Posterior vena cava (tissue), 2 donors: ENCODE results near the gene POLR1A. TPM values are rescaled to one million over a fixed set of nuclear protein-coding genes. Genes with fewer than 3 reads are reported as not detected.

Experiments used
- DNase-seq: peaks from one replicate; pipeline ENCODE4 v3.0.0-alpha.2; 2020; ENCODE audit warnings: low spot score
- intact Hi-C, 2 donors: fragments of 100-400 bp; cut with DNase I; formaldehyde crosslinking; loops; one replicate each; pipeline versions ENCODE4 v1.14.1 to v1.14.2; 2022 to 2023
- total RNA-seq, 2 donors: library from RNA; stranded (reverse); fragmentation: NEBNext Ultra II Directional; extraction: Animal tissue kit (Norgen Biotek cat#: 25700); gene quantifications; one replicate each; pipeline ENCODE4 v1.2.1, GENCODE V29; 2021
- donor health status: DM: yes; HTN: yes; CAD: no.
- donor health status: DM: yes; HTN: yes; CAD: no.

The POLR1A gene
- total RNA-seq, 2 donors from 2014 or later: 29.8 to 32.3 TPM

DNA sequence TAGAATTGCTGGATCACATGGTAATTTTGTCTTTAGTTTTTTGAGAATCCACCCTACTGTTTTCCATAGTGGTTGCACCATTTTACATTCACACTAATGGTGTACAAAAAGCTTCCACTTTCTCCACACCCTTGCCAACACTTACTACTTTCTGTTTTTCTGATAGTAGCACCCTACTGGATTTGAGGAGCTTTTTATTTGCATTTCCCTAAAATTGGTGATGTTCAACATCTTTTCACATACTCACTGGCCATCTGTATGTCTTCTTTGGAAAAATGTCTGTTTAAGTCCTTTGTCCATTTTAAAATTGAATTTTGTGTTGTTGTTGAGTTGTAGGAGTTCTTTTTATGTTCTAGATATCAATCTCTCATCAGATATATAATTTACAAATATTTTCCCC, 3.5 kb downstream of the POLR1A start:
- intact Hi-C loops: no loop called here
- no peak for DNase-seq

DNA sequence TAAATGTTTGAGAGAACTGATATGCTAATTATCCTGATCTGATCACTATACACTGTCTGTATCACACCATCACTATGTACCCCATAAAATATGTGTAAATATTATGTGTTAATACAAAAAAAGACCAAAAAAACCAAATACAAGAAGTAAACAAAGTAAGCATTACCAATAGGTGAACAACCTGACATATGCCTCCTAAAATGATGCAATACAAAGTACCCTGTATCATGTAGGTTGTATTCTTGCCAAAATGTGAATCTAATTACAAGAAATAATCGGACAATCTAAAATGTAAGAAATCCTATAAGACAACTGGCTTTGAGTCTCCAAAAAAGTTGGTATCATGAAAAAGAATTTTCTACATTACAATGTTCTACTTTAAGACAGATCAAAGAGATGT, 7.8 kb downstream of the POLR1A start:
- intact Hi-C loops: loop anchor here in 1 of 2 donors (10.0 kb wide), 1 partner anchor 373 kb away; no protein-coding TSS in a partner anchor
- DNase-seq: no peak

DNA sequence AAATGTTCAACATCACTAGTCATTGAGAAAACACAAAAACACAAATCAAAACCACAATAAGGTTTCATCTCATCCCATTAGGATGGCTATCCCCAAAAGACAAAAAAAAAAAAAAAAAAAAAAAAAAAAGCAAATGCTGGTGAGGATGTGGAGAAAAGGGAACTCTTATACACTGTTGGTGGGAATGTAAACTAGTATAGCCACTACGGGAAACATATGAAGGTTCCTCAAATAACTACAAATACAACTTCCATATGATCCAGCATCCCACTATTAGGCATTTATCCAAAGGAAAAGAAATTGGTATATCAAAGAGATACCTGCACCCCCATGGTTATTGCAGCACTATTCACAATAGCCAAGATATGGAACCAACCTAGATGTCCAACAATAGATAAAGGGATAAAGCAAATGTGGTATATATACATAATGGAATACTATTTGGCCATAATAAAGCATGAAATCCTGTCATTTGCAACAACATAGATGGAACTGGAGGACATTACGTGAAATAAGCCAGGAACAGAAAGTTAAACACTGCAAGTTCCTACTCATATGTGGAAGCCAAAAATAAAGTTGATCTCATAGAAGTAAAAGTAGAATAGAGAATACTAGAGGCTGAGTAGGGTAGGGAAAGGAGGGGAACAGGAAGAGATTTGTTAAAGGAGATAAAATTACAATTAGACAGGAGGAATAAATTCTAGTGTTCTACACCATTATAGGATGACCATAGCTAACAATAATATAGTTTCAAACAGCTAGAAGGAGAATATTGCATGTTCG, 8.4 kb downstream of the POLR1A start:
- intact Hi-C loops: loop anchor here in 1 of 2 donors (10.0 kb wide), 1 partner anchor 373 kb away; no protein-coding TSS in a partner anchor
- no peak for DNase-seq

DNA sequence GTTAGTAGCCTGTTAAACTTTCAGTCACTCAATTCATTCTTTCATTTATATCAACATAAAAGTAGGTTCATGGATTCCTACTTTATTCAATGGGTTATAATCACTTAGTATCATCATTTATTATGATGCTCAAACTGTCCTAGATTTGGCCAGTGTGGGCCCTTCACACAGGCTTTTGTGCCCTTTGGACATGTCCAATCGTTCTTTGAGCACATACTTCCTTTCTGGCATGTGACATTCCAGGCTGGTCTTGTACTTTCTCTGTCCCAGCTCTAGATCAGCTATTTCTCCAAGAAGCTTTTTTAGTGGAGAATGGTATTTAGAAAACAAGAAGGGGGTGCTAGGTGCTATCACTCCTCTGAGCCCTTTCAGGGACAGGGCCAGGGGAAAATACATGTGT, 11.5 kb downstream of the POLR1A start:
- no peak for DNase-seq
- intact Hi-C loops: loop anchor here in 1 of 2 donors (10.0 kb wide), 1 partner anchor 369 kb away; no protein-coding TSS in a partner anchor

DNA sequence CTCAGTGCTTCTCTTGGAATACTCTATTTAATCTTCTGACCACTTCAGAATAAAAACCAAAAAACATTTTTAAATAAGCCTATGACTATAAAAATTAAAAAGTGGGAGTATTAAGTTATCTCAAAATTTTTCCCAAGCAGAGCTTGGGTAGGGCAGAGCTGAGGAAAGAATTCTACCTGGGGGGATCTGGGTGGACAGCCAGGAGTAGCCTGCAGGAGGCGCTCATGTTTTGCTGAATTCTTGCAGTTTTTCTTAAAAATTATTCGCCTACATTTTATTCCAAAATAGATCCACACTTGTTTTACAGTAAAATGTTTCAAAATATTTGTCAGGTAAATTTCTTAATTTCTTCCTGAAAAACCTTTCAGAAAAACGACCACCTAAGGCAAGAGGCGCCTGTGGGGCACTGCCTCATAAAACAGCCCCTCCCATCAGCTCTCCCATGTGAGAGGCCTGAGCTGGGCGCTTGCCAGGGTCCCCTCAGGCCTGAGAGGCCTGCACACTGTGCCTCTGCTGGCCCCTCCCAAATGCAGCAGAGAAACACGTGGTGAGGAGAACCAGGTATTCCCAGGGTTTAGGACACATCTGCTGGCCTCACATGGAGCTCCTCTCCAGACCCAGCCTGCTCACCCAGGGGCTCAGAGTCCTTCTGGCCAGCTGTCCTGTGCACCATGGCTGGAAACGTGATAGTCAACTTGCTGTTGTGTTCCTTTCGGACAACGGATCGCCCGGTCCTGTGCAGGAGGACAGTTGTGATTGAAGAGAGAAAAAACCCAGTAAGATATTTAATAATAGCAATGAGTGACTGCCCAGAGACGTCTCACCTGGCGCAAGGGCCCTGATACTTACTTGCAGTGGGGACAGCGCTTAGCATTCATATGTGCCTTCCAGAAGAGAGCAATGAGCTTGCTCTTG, 17.5 kb downstream of the POLR1A start:
- intact Hi-C loops: no loop called here
- DNase-seq: peak; percentile 72

DNA sequence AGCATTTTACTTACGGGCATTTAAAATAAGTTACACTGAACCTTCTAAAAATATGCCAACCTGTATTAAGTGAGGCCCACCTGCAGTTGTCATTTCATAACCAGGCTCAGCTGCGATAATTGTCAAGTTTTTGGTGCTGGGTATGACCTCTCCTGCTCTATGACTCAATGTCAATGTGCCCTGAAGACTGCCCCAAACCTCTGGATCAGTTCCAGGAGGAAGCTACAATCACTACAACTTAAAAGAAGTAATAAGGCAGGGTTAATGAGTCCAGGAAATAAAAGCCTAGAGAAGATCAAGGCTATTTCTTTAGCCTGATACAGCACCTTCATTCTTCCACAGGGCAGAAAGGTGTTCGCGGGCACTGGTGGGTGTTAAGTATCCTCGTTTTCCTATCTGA, 22.9 kb downstream of the POLR1A start:
- intact Hi-C loops: loop anchor here in 1 of 2 donors (5.0 kb wide), 1 partner anchor 255 kb away; no protein-coding TSS in a partner anchor
- DNase-seq: no peak

DNA sequence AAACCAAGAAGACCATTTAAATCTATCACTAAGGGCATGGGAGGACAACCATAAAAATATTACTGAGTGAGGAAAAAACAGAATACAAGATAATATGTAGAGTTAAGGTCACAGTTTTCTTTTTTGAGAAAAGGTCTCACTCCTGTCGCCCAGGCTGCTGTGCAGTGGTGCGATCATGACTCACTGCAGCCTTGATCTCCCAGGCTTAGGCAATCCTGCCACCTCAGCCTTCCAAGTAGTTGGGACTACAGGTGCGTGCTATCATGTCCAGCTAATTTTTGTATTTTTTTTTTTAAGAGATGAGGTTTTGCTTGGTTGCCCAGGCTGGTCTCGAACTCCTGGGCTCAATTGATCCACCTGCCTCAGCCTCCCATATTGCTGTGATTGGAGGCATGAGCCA, 24.0 kb downstream of the POLR1A start:
- intact Hi-C loops: loop anchor here in 1 of 2 donors (5.0 kb wide), 1 partner anchor 254 kb away; no protein-coding TSS in a partner anchor
- no peak for DNase-seq

DNA sequence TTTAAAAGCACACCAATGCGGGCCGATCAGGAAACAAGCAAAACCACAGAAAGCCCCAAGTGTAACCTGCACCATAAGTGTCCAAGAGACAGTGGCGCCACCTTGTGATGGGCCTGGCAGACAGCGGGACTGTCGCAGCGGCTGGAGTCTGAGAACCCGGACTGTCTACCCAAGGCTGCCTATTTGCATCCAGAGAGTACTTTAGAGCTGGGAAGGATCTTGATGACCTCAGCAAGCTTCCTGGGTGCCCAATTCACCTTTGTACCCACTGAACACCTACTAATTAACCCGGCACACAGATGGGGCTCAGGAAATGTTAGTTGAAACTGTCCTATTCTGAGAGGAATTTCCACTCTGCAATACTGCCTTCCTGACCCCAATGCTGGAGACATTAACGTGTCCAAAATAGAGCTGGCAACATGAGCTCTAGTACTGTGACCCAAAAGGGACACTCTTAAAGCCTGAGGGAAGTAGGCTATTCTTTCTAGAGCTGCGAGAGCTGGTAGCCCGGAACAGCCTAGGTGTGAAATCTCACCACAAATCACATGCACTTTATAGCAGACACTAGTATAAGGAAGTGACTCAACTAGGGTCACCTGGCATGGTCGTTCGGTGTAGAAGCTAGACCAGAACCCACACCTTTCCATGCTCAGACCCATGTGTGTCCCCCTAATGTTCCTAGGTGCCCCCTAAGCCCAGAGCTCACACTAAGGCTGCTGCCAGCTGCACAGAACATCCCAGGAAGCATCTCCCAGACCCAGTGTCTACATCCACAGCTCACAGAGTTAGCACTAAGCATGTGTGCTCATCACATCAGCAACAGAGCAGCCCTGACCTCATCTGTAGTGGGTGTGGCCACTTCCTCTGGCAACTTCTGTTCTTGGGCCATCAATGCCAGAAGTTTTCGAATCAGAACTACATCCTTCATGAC, 25.4 kb downstream of the POLR1A start:
- intact Hi-C loops: loop anchor here (2.0 to 5.0 kb wide), 2 partner anchors 253 kb away; no protein-coding TSS in a partner anchor
- peak; percentile 92 for DNase-seq

DNA sequence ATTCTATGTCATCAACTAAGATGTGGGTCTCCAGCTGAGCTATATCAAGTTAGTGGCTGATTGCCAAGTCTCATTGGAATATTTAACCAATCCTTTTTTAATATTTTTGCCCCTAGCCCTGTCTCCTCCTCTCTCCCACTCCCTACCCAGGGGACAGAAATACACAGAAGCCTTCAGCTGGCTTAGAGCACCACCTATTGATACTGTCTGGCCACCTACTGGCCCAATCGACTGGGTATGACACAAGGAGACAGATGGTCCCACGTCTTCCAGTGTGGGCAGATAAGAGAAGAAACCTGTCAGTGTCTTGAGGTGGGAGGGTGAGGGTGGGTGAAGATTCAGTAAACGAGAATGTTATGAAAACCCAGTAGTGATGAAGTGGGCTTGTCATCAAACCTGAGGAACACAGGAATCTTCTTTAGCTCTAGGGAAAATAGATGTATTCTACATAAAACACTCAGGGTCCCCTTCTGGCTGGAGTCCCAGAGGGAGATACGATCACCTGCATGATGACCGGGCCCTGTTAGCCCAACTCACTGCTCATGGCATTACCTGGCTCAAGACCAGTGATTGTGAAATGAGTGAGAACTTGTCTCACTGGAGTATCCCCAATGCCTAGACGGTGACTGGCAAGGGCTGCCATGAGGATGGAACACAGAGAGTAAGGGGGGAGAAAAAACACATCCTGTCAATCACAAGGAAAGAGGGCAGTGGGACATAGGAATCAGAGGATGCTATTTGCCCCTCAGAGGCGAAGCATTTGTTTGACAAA, 26.7 kb downstream of the POLR1A start:
- peak; percentile 45 for DNase-seq
- intact Hi-C loops: loop anchor here in 1 of 2 donors (2.0 kb wide), 1 partner anchor 252 kb away; no protein-coding TSS in a partner anchor

DNA sequence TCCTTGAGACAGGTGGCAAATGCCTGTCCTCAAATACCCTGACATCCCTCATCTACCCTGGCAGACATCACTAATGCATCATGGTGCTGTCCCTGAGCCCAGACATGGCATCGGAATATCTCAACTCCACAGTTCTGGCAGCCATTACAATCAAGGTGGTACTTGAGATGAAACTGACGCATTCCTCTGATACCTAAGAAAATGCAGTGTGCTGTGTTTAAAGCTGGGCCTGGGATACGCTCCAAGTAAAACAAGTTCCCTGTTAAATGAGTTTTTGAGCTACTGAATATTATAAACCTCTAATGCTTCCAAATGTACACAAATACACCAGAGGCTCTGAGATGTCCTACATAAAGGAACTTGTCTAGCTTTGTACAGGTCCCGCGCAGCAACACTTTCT, 29.8 kb downstream of the POLR1A start:
- intact Hi-C loops: no loop called here

DNA sequence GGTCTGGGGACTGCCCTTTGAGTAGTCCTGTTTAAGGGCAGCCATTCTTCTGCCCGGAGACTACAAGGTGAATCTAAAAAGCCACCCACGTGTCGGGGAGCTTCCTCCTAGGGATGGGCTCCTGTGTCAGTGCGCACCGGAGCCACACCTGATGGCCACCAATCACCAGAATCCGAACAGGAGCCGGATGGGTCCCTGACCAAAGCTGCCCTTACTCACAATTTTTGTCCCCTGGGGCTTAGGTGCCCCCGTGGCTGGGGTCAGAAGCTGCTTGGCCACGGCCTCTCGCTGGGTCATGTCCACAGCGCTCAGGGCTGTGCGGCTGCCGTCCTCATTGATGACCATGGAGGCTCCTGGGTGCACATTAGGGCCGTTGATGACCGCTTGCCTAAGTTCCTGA, 30.9 kb downstream of the POLR1A start:
- intact Hi-C loops: no loop called here
- peak; percentile 56 for DNase-seq

More for the DNA sequence above, 29.8 kb downstream of the POLR1A start:
- no peak for DNase-seq

DNA sequence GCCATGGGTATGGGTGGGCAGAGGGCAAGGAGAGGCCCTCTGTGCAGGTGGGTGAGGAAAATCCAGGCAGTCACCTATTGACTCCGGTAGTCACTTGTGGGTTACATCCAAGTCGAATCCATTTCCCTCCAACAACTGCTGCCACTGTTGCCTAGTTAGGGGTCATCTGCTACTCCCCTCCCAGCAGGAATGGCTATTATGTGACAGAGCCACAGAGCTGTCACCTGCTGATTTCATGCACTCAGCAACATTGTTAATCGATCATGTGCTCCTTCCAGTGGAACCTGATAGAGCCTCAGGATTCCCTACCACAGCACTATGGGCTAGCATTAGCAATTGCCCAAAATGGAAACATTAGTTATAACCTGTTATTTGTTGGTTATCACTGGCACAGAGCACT, 31.4 kb downstream of the POLR1A start:
- intact Hi-C loops: no loop called here
- DNase-seq: no peak

DNA sequence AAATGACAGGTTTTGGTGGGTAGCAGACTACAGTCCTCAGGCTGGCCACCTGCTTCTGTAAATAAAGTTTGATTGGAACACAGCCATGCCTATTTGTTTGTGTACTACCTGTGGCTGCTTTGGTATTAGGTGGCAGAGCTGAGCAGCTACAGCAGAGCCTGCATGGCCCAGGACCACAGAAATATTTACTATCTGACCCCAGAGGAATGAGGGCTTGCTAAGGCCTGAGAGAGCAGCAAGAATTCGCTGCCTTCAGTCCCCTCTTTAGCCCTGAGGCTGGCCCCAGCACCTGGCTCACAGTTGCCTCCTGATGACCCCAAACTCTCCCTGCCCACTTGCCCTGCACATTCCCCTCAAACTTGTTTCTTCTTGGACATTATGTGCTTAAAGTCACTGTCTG, 32.5 kb downstream of the POLR1A start:
- DNase-seq: peak; percentile 44
- intact Hi-C loops: no loop called here

DNA sequence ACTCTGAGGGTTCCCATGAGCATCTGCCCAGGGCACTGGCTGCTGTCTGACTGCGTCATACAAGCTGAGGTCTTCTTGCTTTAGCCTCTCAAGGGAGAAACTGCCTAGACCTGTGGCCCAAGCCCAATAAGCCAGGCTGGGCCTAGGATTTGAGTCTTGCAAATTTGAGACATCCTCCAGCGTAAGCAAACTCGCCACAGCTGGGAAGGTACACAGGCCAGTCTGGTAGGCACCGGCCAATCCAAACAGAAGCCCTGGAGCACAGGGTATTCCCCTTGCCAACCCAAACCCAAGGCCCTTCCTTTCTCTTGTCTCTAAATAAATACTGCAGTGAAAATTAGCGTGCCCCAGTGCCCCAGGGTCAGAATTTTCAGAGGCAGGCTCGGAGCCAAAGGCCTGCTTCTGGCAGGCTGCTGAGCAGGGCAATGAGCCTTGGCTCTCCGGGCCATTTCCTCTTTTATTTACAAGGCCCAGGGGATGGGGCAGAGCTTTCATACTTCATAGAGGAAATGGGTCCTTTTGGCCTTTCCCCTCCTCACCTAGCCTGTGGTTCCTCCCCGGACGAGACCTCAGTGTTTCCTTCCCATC, 33.3 kb downstream of the POLR1A start:
- intact Hi-C loops: no loop called here
- DNase-seq: peak; percentile 91

DNA sequence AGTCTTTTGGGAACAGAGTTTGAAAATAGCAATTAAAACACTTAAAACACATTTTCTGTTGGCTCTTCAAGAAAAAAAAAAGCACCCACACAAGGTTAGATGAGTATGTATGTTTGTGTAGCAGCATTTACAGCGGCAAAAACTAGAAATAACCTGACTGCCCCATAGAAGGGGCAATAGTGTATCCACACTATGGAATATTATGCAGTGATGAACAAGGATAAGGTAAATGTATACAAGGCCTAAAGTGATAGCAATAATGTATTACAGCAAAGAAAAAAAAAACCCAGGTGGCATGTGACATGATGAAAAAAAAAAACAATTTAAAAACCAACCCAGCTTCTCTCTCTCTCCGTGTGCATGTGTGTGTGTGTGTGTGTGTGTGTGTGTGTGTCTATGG, 34.8 kb downstream of the POLR1A start:
- intact Hi-C loops: no loop called here
- no peak for DNase-seq

DNA sequence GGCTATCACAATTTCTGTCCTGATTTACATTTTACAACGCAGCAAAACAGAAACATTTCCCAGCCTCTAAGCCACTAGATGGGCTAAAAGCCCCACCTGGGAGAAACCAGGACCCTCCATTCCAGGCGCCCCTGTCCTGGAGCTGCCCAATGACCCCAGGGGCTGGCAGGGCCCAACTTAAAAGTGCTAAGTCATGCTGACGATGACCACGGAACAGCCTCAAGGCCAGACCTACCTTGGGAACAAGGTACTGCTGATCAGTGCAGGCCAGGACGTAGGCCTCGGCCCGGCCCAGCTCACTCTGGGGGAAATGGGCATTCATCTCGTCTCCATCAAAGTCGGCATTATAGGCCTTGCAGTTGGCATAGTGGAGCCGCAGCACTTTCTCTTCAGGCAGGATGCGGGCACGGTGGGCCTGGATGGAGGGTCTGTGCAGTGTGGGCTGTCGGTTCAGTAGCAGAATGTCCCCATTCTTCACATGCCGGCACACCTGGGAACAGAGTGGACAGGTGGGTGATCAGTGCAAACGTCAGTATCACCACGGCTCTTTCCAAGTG, 35.8 kb downstream of the POLR1A start:
- DNase-seq: peak; percentile 58

DNA sequence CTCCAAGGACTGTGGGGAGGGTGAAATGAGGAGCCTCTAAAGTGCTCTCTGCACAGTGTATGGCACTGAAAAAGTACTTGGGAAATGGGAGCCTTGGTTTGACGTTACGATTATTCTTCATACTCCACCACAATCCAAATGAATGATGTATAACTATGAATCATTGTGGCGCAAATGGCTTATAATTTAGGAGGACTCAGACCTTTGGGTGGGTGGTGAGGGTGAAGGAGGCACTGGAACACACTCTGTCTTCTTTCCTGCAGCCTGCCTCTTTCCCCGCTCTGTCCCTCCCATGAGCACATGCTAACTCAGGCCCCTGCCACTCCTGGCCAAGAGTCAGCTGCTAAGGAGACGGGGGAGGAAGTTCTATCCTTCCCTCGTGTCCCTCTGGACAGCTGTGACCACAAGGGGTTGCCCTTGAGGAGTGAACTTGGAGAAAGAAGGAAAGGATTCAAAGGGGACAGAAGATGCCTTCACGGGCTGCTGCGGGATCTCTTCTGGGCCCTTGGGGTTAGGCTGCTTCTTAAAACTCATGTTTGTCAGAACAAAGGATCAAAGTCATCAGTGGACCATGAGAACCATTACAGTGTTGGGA, 36.5 kb downstream of the POLR1A start:
- DNase-seq: peak; percentile 44
- intact Hi-C loops: no loop called here

More for the DNA sequence above, 35.8 kb downstream of the POLR1A start:
- intact Hi-C loops: no loop called here
